Endodermal cell (in vitro differentiated cells): ENCODE data around the gene GNB1L. TPM values are rescaled to one million over a fixed set of nuclear protein-coding genes. Genes with fewer than 3 reads are reported as not detected.

Experiments used
- DNase-seq: peaks from one replicate; pipeline ENCODE4 v3.0.0-alpha.2; 2017
- H3K27ac ChIP-seq: 2 replicates; pipeline ENCODE4 v1.5.1; 2013; ENCODE audit warnings: mild to moderate bottlenecking, low read depth, low read length, moderate library complexity
- H3K27me3 ChIP-seq: 2 replicates; pipeline ENCODE4 v1.6.1; 2013; ENCODE audit warnings: mild to moderate bottlenecking, low read length, moderate library complexity; ENCODE audit not compliant: insufficient read depth, control insufficient read depth, poor library complexity, severe bottlenecking
- H3K36me3 ChIP-seq: 2 replicates; pipeline ENCODE4 v1.7.0; 2013; ENCODE audit warnings: mild to moderate bottlenecking, low read length, moderate library complexity; ENCODE audit not compliant: control insufficient read depth, insufficient read depth
- H3K4me1 ChIP-seq: one replicate; pipeline ENCODE4 v1.7.0; 2013; ENCODE audit warnings: low read length; ENCODE audit not compliant: control insufficient read depth, insufficient read depth
- H3K4me3 ChIP-seq: 2 replicates; pipeline ENCODE4 v1.5.1; 2013; ENCODE audit warnings: mild to moderate bottlenecking, low read length, moderate library complexity
- H3K9ac ChIP-seq: 2 replicates; pipeline ENCODE4 v1.6.1; 2013; ENCODE audit warnings: mild to moderate bottlenecking, low read length, moderate library complexity; ENCODE audit not compliant: poor library complexity, severe bottlenecking; ENCODE audit errors: extremely low read depth
- H3K9me3 ChIP-seq: 2 replicates; pipeline ENCODE4 v1.6.1; 2013; ENCODE audit warnings: mild to moderate bottlenecking, low read length, moderate library complexity; ENCODE audit not compliant: control insufficient read depth
- H3K27ac Mint-ChIP-seq: 2 replicates; pipeline ENCODE4 v1.8.0; 2020; ENCODE audit warnings: mixed read lengths
- H3K27me3 Mint-ChIP-seq: 2 replicates; pipeline ENCODE4 v1.8.0; 2021; ENCODE audit warnings: mild to moderate bottlenecking, mixed read lengths; ENCODE audit not compliant: insufficient read depth
- H3K36me3 Mint-ChIP-seq: 2 replicates; pipeline ENCODE4 v1.8.0; 2020; ENCODE audit warnings: low read depth, mixed read lengths
- H3K4me1 Mint-ChIP-seq: 2 replicates; pipeline ENCODE4 v1.8.0; 2020; ENCODE audit warnings: mixed read lengths
- H3K4me3 Mint-ChIP-seq: 2 replicates; pipeline ENCODE4 v1.8.0; 2020; ENCODE audit warnings: mild to moderate bottlenecking, moderate library complexity, mixed read lengths
- H3K9me3 Mint-ChIP-seq: 2 replicates; pipeline ENCODE4 v1.8.0; 2020; ENCODE audit warnings: mild to moderate bottlenecking, mixed read lengths
- CTCF ChIP-seq: fragments of 200-600 bp; sonication (generic); conservative IDR thresholded peaks from 2 replicates; pipeline ENCODE4 v1.5.0; 2021; ENCODE audit warnings: antibody characterized with exemption, mild to moderate bottlenecking
- WGBS, 2 experiments: methylation state at CpG; one replicate each; pipeline versions ENCODE4 v1.1.5 to v1.1.7; 2013; ENCODE audit warnings: missing lambda C conversion rate in 2 of 2, mixed read lengths in 1 of 2; ENCODE audit not compliant: insufficient coverage in 1 of 2, insufficient read length in 1 of 2; 5-methylcytosine and 5-hydroxymethylcytosine counted together
- total RNA-seq, 2 donors: library from RNA; stranded (reverse); fragmentation: NEBNext Ultra II Directional in 1 of 2; extraction: Animal tissue kit (Norgen Biotek cat#: 25700) in 1 of 2; gene quantifications; 2 replicates in 1 of 2; 3 replicates in 1 of 2; pipeline ENCODE4 v1.2.1, GENCODE V29; 2021

GNB1L gene
- total RNA-seq, 2 donors from 2014 or later: 9.5 to 12.2 TPM

- peak; percentile 7 for DNase-seq
- Mint-ChIP-seq H3K4me1 (peaks cover 2% of the 10 kb centered on the region), H3K27ac (no peak overlapping the region), H3K27me3 (no peaks in the 10 kb centered on the region), H3K4me3 (no peak overlapping the region), H3K36me3 (no peaks in the 10 kb centered on the region), H3K9me3 (no peaks in the 10 kb centered on the region)
- Histone ChIP-seq H3K4me3 (no peak overlapping the region), H3K9me3 (no peaks in the 10 kb centered on the region), H3K36me3 (no peaks in the 10 kb centered on the region), H3K9ac (no peak overlapping the region), H3K4me1 (no peaks in the 10 kb centered on the region), H3K27me3 (no peaks in the 10 kb centered on the region), H3K27ac (no peak overlapping the region)
- no peak for TF ChIP-seq CTCF
- 92 to 96% methylated on average over 5 of the region's 5 CpGs for WGBS, 2 experiments
Measured at GRCh38 chr22:19863571-19863970, 8.9 kb upstream of the GNB1L start.

- H3K36me3 Mint-ChIP-seq: no peaks in the 10 kb centered on the region
- Histone ChIP-seq H3K9ac (no peak overlapping the region), H3K27ac (no peak overlapping the region), H3K4me1 (no peaks in the 10 kb centered on the region), H3K9me3 (no peaks in the 10 kb centered on the region), H3K36me3 (no peaks in the 10 kb centered on the region), H3K27me3 (no peaks in the 10 kb centered on the region), H3K4me3 (no peak overlapping the region)
- TF ChIP-seq CTCF: no peak
- peaks cover 2% of the 10 kb centered on the region for H3K4me1 Mint-ChIP-seq
- no peaks in the 10 kb centered on the region for H3K9me3 Mint-ChIP-seq
- H3K27me3 Mint-ChIP-seq: no peaks in the 10 kb centered on the region
- peak; percentile 27 for DNase-seq
- no peak overlapping the region for H3K4me3 Mint-ChIP-seq
- WGBS, 2 experiments: 87 to 94% methylated on average over 11 to 12 of the region's 13 CpGs
- no peak overlapping the region for H3K27ac Mint-ChIP-seq
Measured at GRCh38 chr22:19862619-19863246, 8.1 kb upstream of the GNB1L start.

GRCh38 chr22:19859861-19860510 is 5.3 kb upstream of the GNB1L start:
- no peak for TF ChIP-seq CTCF
- H3K36me3 Mint-ChIP-seq: no peaks in the 10 kb centered on the region
- peaks cover 8% of the 10 kb centered on the region for H3K4me1 Mint-ChIP-seq
- Histone ChIP-seq H3K9me3 (no peaks in the 10 kb centered on the region), H3K9ac (no peak overlapping the region), H3K27ac (no peak overlapping the region), H3K27me3 (no peaks in the 10 kb centered on the region), H3K36me3 (no peaks in the 10 kb centered on the region), H3K4me3 (no peak overlapping the region), H3K4me1 (no peaks in the 10 kb centered on the region)
- peak; percentile 3 for DNase-seq
- WGBS, 2 experiments: 95 to 100% methylated on average over 3 to 8 of the region's 8 CpGs
- H3K4me3 Mint-ChIP-seq: no peak overlapping the region
- no peaks in the 10 kb centered on the region for H3K27me3 Mint-ChIP-seq
- no peak overlapping the region for H3K27ac Mint-ChIP-seq
- no peaks in the 10 kb centered on the region for H3K9me3 Mint-ChIP-seq
